SK-N-SH treated with all-trans-retinoic acid at 6 μM for 48 hours (cell line): ENCODE data around the gene MRGPRF.

Experiments used
- BACH2 ChIP-seq: fragments of 250-450 bp; sonication (Bioruptor Pico); IDR thresholded peaks from 2 replicates; pipeline ENCODE4 v1.9.0; 2021; ENCODE audit warnings: mild to moderate bottlenecking, borderline replicate concordance
- CREB5 ChIP-seq: fragments of 250-450 bp; sonication (Bioruptor Pico); IDR thresholded peaks from 2 replicates; pipeline ENCODE4 v1.5.1; 2020; ENCODE audit warnings: low read depth, mild to moderate bottlenecking, moderate library complexity
- ESRRG ChIP-seq: fragments of 250-450 bp; sonication (Bioruptor Pico); IDR thresholded peaks from 2 replicates; pipeline ENCODE4 v1.6.1; 2021; ENCODE audit warnings: mild to moderate bottlenecking
- GLIS3 ChIP-seq: fragments of 250-450 bp; sonication (Bioruptor Pico); IDR thresholded peaks from 2 replicates; pipeline ENCODE4 v1.5.0; 2020; ENCODE audit warnings: mild to moderate bottlenecking, moderate library complexity
- ISL1 ChIP-seq: fragments of 250-450 bp; sonication (Bioruptor Pico); IDR thresholded peaks from 2 replicates; pipeline ENCODE4 v2.1.2; 2022; ENCODE audit warnings: mild to moderate bottlenecking, moderate library complexity
- PATZ1 ChIP-seq: fragments of 250-450 bp; sonication (Bioruptor Pico); IDR thresholded peaks from 2 replicates; pipeline ENCODE4 v1.8.0; 2020; ENCODE audit warnings: mild to moderate bottlenecking, moderate library complexity, borderline replicate concordance
- RARB ChIP-seq: fragments of 250-450 bp; sonication (Bioruptor Pico); IDR thresholded peaks from 2 replicates; pipeline ENCODE4 v1.8.0; 2021; ENCODE audit warnings: mild to moderate bottlenecking, moderate library complexity
- SNAI2 ChIP-seq: fragments of 250-450 bp; sonication (Bioruptor Pico); IDR thresholded peaks from 2 replicates; pipeline ENCODE4 v1.5.0; 2020; ENCODE audit warnings: mild to moderate bottlenecking, moderate library complexity
- TOX ChIP-seq: fragments of 250-450 bp; sonication (Bioruptor Pico); IDR thresholded peaks from 2 replicates; pipeline ENCODE4 v1.8.0; 2021; ENCODE audit warnings: mild to moderate bottlenecking, moderate library complexity, borderline replicate concordance
- ZC3H10 ChIP-seq: fragments of 250-450 bp; sonication (Bioruptor Pico); IDR thresholded peaks from 2 replicates; pipeline ENCODE4 v1.5.1; 2021; ENCODE audit warnings: mild to moderate bottlenecking, moderate library complexity
- ZFP30 ChIP-seq: fragments of 450-650 bp; formaldehyde crosslinking; IDR thresholded peaks from 2 replicates; pipeline ENCODE4 v1.5.0; 2022; ENCODE audit warnings: mild to moderate bottlenecking, moderate library complexity
- ZNF70 ChIP-seq: fragments of 450-650 bp; formaldehyde crosslinking; IDR thresholded peaks from 2 replicates; pipeline ENCODE4 v1.5.0; 2020; ENCODE audit warnings: mild to moderate bottlenecking, moderate library complexity
- ZNF8 ChIP-seq: fragments of 450-650 bp; formaldehyde crosslinking; IDR thresholded peaks from 2 replicates; pipeline ENCODE4 v1.5.0; 2020; ENCODE audit warnings: mild to moderate bottlenecking, moderate library complexity

GRCh38 chr11:68976095-68976494 is 37.0 kb downstream of the MRGPRF start:
- TF ChIP-seq ISL1 (no peak), PATZ1 (CRISPR knock-in tag) (no peak), GLIS3 (CRISPR knock-in tag) (no peak), TOX (CRISPR knock-in tag) (no peak), BACH2 (no peak), ZNF70 (CRISPR knock-in tag) (no peak), CREB5 (CRISPR knock-in tag) (no peak), ZNF8 (CRISPR knock-in tag) (no peak), RARB (no peak), ESRRG (CRISPR knock-in tag) (no peak), ZFP30 (CRISPR knock-in tag) (no peak), ZC3H10 (CRISPR knock-in tag) (no peak), SNAI2 (CRISPR knock-in tag) (no peak)
